Stimulated activated CD4-positive, alpha-beta T cell treated with anti-CD3 and anti-CD28 coated beads, Interleukin-4, amount 100 ng/mL, for 48 hours (primary cell): ENCODE measurements around the gene CEP126.

Source experiments
- DNase-seq, 2 donors: peaks; one replicate each; pipeline ENCODE4 v3.0.0-alpha.2; 2020; ENCODE audit warnings: low read depth in 2 of 2

Gene CEP126

DNA sequence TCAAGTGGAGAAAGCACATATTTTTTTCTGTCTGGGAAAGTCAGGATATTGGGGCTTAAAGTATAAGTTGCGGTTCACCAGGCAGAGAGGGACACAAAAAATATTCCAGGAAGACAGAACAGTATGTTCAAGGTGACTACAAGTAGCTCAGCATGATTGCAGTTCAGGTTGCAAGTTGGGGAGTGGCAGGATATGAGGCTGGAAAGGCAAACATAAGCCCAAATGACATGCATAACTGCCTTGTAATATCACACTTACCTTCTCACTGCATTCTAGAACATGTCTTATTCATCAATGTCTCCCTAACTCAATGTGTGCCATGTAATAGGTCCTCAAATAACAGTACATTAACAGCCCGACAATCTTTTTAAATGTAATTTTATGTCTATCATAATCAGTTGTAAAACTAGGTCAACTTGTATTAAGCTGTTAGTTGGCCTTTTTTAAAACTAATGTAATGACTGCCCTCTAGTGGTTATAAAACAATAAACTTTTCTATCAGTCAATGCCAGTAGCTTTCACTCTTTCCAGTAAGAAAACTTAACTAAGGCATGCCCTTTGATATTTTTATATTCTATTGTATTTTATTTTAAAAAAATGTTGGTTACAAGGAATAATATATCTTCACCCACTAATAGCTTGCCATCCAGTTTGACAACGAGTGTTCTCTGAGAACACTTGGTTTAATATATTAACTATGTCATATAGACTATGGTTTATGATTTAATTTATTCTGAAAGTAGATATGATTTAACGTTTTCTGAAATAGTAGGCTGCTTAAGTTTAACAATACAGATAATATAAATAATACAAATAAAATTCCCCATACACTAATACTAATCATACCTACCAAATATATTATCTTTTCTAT lies 93.0 kb downstream of the CEP126 start:
- DNase-seq: no peak

DNA sequence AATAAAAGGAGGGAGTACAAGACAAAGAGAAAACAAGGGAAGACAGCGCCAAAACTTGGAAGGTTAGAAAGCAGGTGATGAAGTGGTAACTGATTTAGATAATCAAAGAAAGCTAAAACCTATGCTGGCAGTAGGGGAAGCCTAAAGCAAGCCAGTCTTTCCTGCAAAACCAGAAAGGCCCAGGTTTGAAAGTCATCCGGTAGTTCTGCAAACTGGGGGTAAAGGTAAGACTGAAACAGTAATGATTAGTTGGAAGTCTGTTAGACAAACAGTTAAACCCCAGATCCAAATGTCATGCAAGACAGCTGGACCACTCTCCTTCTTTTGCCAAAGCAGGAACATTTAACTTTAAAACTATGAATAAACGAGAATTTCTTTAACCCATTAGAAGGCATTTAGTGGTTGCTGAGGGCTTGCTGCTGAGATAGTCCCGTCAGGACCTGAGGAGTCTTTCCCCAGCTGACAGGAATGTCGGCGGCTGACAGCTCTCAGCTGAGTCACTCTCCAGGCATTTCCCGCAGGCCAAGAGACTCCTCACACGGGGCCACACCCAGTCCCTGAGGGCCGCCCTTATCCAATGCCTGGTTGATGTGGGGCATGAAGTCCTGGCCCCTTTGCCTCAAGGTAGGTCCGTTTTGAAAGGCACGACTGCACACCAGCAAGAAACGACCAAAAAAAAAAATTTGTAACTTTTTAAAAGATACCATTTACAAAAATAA lies 96.1 kb downstream of the CEP126 start:
- DNase-seq: no peak

DNA sequence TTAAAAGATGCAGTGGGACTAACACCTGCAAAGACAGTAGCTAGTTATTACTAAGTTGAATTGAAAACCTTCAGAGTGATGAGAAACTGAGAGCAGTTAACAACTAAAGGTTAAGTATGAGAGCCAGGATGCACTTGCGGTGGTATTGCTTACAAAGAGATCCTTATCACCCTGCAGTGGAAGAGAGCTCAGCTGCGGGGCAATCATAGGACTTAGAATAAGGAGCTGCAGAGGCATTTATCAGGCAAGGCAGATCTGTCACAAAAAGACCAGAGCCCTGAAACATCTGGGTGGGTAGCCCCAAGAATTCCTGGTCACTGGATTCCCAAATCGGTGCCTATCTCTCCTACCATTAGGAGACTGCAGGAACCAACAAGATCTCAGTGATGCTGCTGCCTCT lies 98.1 kb downstream of the CEP126 start:
- no peak for DNase-seq

DNA sequence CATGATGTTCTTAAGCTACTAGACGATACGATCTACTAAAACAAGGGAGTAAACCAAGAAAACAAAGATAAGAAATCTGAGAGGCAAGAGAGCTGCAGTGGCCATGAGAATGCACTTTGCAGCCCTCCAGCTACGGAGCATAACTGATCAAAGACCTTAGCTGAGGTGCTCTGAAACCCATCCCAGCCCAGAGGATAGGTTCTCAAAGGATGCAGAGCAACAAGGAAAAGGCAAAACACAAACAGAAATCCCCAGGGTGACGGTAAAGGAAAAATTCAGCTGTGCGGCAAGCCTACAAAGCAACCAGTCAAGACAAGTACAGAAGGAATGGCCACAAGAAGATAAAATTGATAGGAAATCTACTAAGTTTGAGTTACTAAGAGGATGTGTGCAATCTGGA lies 99.9 kb downstream of the CEP126 start:
- no peak for DNase-seq

DNA sequence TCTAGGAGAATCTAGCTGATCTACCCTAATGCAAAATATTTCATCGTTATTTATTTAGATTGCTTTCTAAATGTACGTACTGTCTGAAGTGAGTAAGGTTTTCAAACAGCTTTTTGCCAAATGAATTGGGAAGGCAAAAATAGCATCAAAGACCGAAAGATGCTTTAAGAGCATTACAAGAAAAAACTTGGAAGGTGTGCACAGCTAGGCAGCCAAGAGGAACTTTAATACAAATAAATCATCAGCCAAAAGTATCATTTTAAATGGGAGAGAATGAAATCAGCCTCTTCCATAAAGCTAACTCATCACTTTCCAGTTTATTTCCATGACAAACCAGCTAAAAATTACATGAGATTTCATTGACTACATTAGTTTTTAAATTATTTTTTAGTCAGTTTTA lies 102.2 kb downstream of the CEP126 start:
- DNase-seq: no peak

DNA sequence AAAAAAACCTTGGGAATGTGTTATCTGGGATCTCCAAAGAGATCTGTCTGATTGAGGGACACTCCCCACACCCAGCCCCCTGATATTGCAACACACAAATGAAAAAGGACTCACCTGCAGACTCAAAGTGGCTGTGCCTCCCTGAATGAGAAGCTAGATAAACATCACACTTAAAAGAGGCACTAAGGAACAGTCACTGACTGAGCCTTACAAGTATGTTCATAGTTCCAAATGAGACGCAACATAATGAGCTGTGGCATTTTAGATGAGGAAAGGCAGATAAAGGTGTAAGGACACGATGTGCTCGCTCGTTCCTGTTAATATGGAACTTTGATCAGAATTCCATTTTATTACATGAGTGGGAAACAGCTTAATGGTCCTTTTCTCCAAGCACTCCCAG lies 111.4 kb downstream of the CEP126 start:
- DNase-seq: no peak

DNA sequence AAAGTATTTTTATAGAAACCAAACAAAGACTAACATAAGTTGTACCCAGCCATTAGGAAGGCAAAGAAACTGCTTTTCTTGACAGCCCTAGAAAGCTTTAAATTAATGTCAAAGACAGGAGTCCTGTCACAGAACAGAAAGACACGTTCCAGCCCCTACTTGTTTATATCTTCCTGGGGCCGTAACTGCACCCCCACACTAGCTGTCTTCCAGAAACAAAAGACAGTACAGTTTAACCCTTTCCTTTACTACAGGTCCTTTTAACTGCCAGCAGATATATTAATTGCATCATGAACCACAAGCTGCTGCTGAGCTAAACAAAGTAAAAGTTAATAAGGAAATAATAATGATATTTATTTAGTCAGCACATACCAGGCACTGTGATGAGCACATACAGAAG lies 112.1 kb downstream of the CEP126 start:
- DNase-seq: no peak

DNA sequence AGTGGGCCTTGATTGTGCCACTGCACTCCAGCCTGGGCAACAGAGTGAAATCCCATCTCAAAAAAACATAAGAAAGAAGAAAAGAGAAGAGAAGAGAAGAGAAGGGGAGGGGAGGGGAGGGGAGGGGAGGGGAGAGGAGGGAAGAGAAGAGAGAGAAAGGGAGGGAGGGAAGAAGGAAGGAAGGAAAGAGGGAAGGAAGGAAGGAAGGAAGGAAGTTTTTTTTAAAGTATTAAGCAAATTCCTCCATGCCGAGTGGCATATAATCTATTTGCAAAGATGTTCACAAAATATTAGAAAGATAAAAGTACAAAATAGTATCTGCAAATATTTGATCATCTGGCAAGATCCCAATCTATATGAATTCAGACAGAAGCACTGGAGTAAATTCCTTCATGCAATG lies 121.9 kb downstream of the CEP126 start:
- DNase-seq: no peak

DNA sequence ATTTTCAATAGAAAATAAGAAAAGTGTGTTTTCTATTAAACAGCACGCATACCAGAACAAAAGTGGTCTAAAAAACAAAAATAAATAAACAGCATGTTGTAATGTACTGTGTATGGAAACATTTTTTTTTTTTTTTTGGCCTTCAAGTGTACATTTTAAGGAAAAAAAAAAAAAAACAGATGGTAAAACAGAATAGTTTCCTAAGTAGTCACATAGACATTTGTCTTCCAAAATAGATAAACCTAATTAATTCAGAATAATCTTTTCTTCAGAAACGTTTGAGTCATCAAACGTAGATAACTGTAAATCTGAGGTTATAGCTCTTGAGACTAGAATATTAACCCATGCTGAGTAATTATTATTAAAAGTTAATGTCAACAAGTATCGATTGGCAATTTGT lies 132.0 kb downstream of the CEP126 start:
- no peak for DNase-seq

DNA sequence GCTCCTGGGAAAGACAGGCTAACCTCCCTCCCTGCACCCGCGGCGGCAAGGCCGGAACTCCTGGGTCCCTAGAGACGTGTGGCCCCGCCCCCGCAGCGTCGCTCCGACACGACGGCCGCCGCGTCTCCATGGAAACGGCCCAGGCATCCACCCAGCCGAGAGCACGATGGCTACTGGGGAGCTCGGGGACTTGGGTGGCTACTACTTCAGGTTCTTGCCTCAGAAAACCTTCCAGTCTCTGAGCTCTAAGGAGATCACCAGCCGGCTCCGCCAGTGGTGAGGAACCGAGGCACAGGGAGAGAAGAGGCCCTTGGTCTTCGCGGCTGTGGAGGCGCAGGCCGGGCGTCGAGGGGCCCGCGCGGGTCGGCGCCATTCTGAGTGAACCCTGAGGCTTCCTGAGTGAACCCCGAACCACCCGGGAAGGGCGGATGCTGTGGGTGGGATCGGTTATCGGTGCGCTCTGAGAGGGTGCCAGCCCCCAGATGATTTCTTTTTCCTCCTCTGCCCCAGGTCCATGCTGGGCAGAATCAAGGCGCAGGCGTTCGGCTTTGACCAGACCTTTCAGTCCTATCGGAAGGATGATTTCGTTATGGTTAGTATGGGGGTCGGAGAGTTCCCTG lies 132.6 kb downstream of the CEP126 start, which contains the start of gene CFAP300:
TSS of gene CFAP300 (plus strand) at position 133 of the 620 bp plus-strand sequence. CDS start at position 167, 34 bp downstream.
- peak; percentile 50 to 56 for DNase-seq
